IMR-90 (cell line): ENCODE results near the gene HS2ST1. TPM values are rescaled to one million over a fixed set of nuclear protein-coding genes. Genes with fewer than 3 reads are reported as not detected.
A peak's percentile ranks its signal among the peaks of the same experiment; 100 is the strongest.

Source experiments
- ATAC-seq: fragments of 200-7000 bp; cut with Tn5 transposase; 2 replicates; pipeline ENCODE4 v1.9.1; 2020; ENCODE audit warnings: low read depth, mild to moderate bottlenecking, moderate library complexity
- BruUV-seq: library from RNA; stranded (reverse); fragments of 400-500 nt; replicated peaks from 2 replicates; lab custom pipeline; 2021; lab: Mats Ljungman, UMichigan
- CTCF ChIA-PET: fragments of 300-600 bp; formaldehyde crosslinking; extraction: SDS; loops from one replicate; lab custom pipeline; 2021; ENCODE audit warnings: antibody characterized with exemption; lab: Yijun Ruan, JAX
- POLR2A ChIA-PET: fragments of 300-600 bp; sonication (Branson Sonifier 250); formaldehyde crosslinking; loops from one replicate; lab custom pipeline; 2022; ENCODE audit warnings: antibody characterized with exemption; ENCODE audit not compliant: unreplicated experiment; lab: Charles Lee
- DNase-seq: peaks from one replicate; pipeline ENCODE4 v3.0.0; 2013
- H2AFZ ChIP-seq: replicated peaks from 2 replicates; pipeline ENCODE3; 2013; ENCODE audit warnings: low read length, mild to moderate bottlenecking; ENCODE audit not compliant: poor library complexity
- H2AK5ac ChIP-seq: 2 replicates; pipeline ENCODE4 v1.6.1; 2013; ENCODE audit warnings: low read depth, low read length, inconsistent platforms
- H2AK9ac ChIP-seq: replicated peaks from 2 replicates; pipeline ENCODE3; 2013; ENCODE audit warnings: mild to moderate bottlenecking, low read depth, low read length, moderate library complexity; ENCODE audit not compliant: poor library complexity
- H2BK120ac ChIP-seq: 2 replicates; pipeline ENCODE4 v1.6.1; 2013; ENCODE audit warnings: low read depth, low read length, inconsistent platforms
- H2BK15ac ChIP-seq: 3 replicates; pipeline ENCODE4 v1.6.1; 2013; ENCODE audit warnings: low read depth, low read length, inconsistent platforms
- H2BK20ac ChIP-seq: 2 replicates; pipeline ENCODE4 v1.6.1; 2013; ENCODE audit warnings: low read depth, mild to moderate bottlenecking, inconsistent platforms, low read length, moderate library complexity
- H2BK5ac ChIP-seq: 2 replicates; pipeline ENCODE4 v1.6.1; 2013; ENCODE audit warnings: mild to moderate bottlenecking, low read depth, low read length, inconsistent platforms; ENCODE audit not compliant: poor library complexity, severe bottlenecking
- H3K14ac ChIP-seq: replicated peaks from 2 replicates; pipeline ENCODE4 v1.6.1; 2013; ENCODE audit warnings: low read depth, low read length, inconsistent platforms
- H3K18ac ChIP-seq: 2 replicates; pipeline ENCODE4 v1.6.1; 2013; ENCODE audit warnings: low read depth, low read length, control low read depth
- H3K23ac ChIP-seq: 2 replicates; pipeline ENCODE4 v1.6.1; 2013; ENCODE audit warnings: low read depth, low read length, inconsistent platforms
- H3K27ac ChIP-seq: 2 replicates; pipeline ENCODE4 v1.5.1; 2013; ENCODE audit warnings: mild to moderate bottlenecking, control low read depth, low read length; ENCODE audit not compliant: insufficient read depth
- H3K27me3 ChIP-seq: 2 replicates; pipeline ENCODE4 v1.6.1; 2013; ENCODE audit warnings: low read length; ENCODE audit not compliant: control insufficient read depth, insufficient read depth
- H3K36me3 ChIP-seq: 2 replicates; pipeline ENCODE4 v1.6.1; 2013; ENCODE audit warnings: low read length, mixed read lengths; ENCODE audit not compliant: control insufficient read depth, insufficient read depth
- H3K4ac ChIP-seq: 2 replicates; pipeline ENCODE4 v1.6.1; 2013; ENCODE audit warnings: low read depth, low read length, inconsistent platforms
- H3K4me1 ChIP-seq: 2 replicates; pipeline ENCODE4 v1.6.1; 2013; ENCODE audit warnings: low read length, mixed read lengths; ENCODE audit not compliant: control insufficient read depth, insufficient read depth
- H3K4me2 ChIP-seq: 2 replicates; pipeline ENCODE4 v1.6.1; 2013; ENCODE audit warnings: low read depth, mild to moderate bottlenecking, control low read depth, low read length, moderate library complexity
- H3K4me3 ChIP-seq: 2 replicates; pipeline ENCODE4 v1.5.1; 2013; ENCODE audit warnings: low read depth, mild to moderate bottlenecking, control low read depth, low read length, moderate library complexity; ENCODE audit not compliant: insufficient read depth
- H3K56ac ChIP-seq: 2 replicates; pipeline ENCODE4 v1.6.1; 2013; ENCODE audit warnings: low read length, inconsistent platforms; ENCODE audit not compliant: insufficient read depth; ENCODE audit errors: extremely low read depth
- H3K79me1 ChIP-seq, 2 experiments: 2 replicates each; pipeline ENCODE4 v1.6.1; 2013; ENCODE audit warnings: low read length in 2 of 2, inconsistent platforms in 1 of 2, low read depth in 1 of 2
- H3K9ac ChIP-seq: 2 replicates; pipeline ENCODE4 v1.6.1; 2013; ENCODE audit warnings: low read depth, low read length, control low read depth
- H3K9me1 ChIP-seq: 2 replicates; pipeline ENCODE4 v1.6.1; 2013; ENCODE audit warnings: low read length, inconsistent platforms; ENCODE audit not compliant: insufficient read depth
- H3K9me3 ChIP-seq: 2 replicates; pipeline ENCODE4 v1.6.1; 2013; ENCODE audit warnings: low read length; ENCODE audit not compliant: control insufficient read depth, insufficient read depth
- H4K20me1 ChIP-seq: 2 replicates; pipeline ENCODE4 v1.6.1; 2013; ENCODE audit warnings: low read length, inconsistent platforms; ENCODE audit not compliant: insufficient read depth
- H4K5ac ChIP-seq: 2 replicates; pipeline ENCODE4 v1.6.1; 2013; ENCODE audit warnings: mild to moderate bottlenecking, low read depth, low read length, control low read depth
- H4K8ac ChIP-seq, 2 experiments: 2 replicates each; pipeline ENCODE4 v1.6.1; 2013; ENCODE audit warnings: low read depth in 2 of 2, low read length in 2 of 2, control low read depth in 1 of 2, inconsistent platforms in 1 of 2
- H4K91ac ChIP-seq: 2 replicates; pipeline ENCODE4 v1.6.1; 2013; ENCODE audit warnings: low read depth, low read length, inconsistent platforms; ENCODE audit not compliant: insufficient read depth
- CEBPB ChIP-seq: IDR thresholded peaks from 2 replicates; pipeline ENCODE4 v1.6.1; 2012; ENCODE audit warnings: low read depth, low read length, improper control_type of control experiment
- CHD1 ChIP-seq: IDR thresholded peaks from 2 replicates; pipeline ENCODE4 v1.6.1; 2012; ENCODE audit warnings: low read depth, low read length, improper control_type of control experiment
- CTCF ChIP-seq: conservative IDR thresholded peaks from 2 replicates; pipeline ENCODE4 v1.5.1; 2012; ENCODE audit warnings: mild to moderate bottlenecking, low read depth, low read length, improper control_type of control experiment
- MAFK ChIP-seq: IDR thresholded peaks from 2 replicates; pipeline ENCODE4 v1.6.1; 2012; ENCODE audit warnings: low read depth, low read length, improper control_type of control experiment
- NFE2L2 ChIP-seq: fragments of 150-350 bp; IDR thresholded peaks from 2 replicates; pipeline ENCODE4 v1.6.1; 2016; ENCODE audit warnings: low read depth, mild to moderate bottlenecking, low read length
- USF2 ChIP-seq: fragments of 150-350 bp; IDR thresholded peaks from 2 replicates; pipeline ENCODE4 v1.6.1; 2017; ENCODE audit warnings: mild to moderate bottlenecking, antibody characterized with exemption, low read length, low read depth
- WGBS, 2 experiments: methylation state at CpG; one replicate each; pipeline versions ENCODE4 v1.1.5 to v1.1.7; 2013; ENCODE audit warnings: missing lambda C conversion rate in 2 of 2; ENCODE audit not compliant: insufficient read length in 1 of 2; ENCODE audit errors: extremely low coverage in 2 of 2; 5-methylcytosine and 5-hydroxymethylcytosine counted together
- dilution Hi-C: fragments of 300-500 bp; cut with HindIII; formaldehyde crosslinking; loops from one replicate; pipeline ENCODE4 v1.14.3; 2018; ENCODE audit warnings: low sequenced_read_pairs; ENCODE audit not compliant: unreplicated experiment
- in situ Hi-C: fragments of 300-500 bp; cut with MboI; formaldehyde crosslinking; loops from 3 replicates; pipeline ENCODE4 v1.14.3; 2019; ENCODE audit warnings: low sequenced_read_pairs, inconsistent platforms, mixed read lengths
- intact Hi-C: fragments of 100-400 bp; cut with micrococcal nuclease; formaldehyde crosslinking; loops from 2 replicates; pipeline ENCODE4 v1.10.0; 2022
- polyA plus RNA-seq, 3 experiments: library from polyadenylated mRNA; depleted of rRNA; stranded (reverse); fragments of >200 nt; gene quantifications; 2 replicates each; pipeline ENCODE4 v1.2.3, GENCODE V29; 2012; ENCODE audit warnings: low replicate concordance in 1 of 3
- total RNA-seq: library from RNA; depleted of rRNA; stranded (reverse); fragments of >200 nt; gene quantifications from 2 replicates; pipeline ENCODE4 v1.2.3, GENCODE V29; 2012

HS2ST1 gene
- total and polyA plus RNA-seq, 2 of the 4 experiments (the other 2 are of a cell fraction), result 7.8 to 13.1 TPM

GRCh38 chr1:86912281-86912900, 2.0 kb upstream of the HS2ST1 start:
- Histone ChIP-seq H4K8ac (no peak overlapping the region), H3K56ac (no peak overlapping the region), H3K79me1 (peaks cover 5 to 52% of the 10 kb centered on the region in 2 experiments), H4K91ac (no peak overlapping the region), H3K4me2 (peak overlapping the region; percentile 92), H2BK120ac (no peak overlapping the region), H3K27me3 (no peaks in the 10 kb centered on the region), H3K4me3 (peak overlapping the region; percentile 71; the same call in 1 of the 2 replicates), H3K27ac (no peak overlapping the region), H4K20me1 (peaks cover 55% of the 10 kb centered on the region), H4K5ac (no peak overlapping the region), H2AK9ac (no peak overlapping the region), H3K9me3 (no peaks in the 10 kb centered on the region), H3K4me1 (peaks cover 4% of the 10 kb centered on the region; the same call in 1 of the 2 replicates), H2AFZ (no peak overlapping the region), H2BK15ac (no peak overlapping the region), H3K4ac (no peak overlapping the region), H2BK5ac (no peak overlapping the region), H3K23ac (peak overlapping the region; percentile 19), H3K18ac (no peak overlapping the region), H2AK5ac (no peak overlapping the region), H2BK20ac (no peak overlapping the region), H3K9me1 (no peaks in the 10 kb centered on the region), H3K9ac (peak overlapping the region; percentile 4; the same call in 1 of the 2 replicates), H3K36me3 (no peaks in the 10 kb centered on the region; the same call in 1 of the 2 replicates), H3K14ac (0 out of 2 replicates have a peak overlapping the region, but pooled peaks have one; percentile 34)
- peak; percentile 12 for DNase-seq
- in situ Hi-C loops (no loop called here), dilution Hi-C loops (no loop called here), intact Hi-C loops (loop anchor here (5.0 kb wide), 2 partner anchors 40 to 165 kb away; no protein-coding TSS in a partner anchor)
- CTCF ChIA-PET, result no interaction called here
- TF ChIP-seq NFE2L2 (no peak), CTCF (no peak), CEBPB (no peak), CHD1 (0 out of 2 replicates have a peak, but pooled peaks have one; percentile 27), USF2 (no peak), MAFK (no peak)
- POLR2A ChIA-PET, result no interaction called here
- BruUV-seq, result no TSS peak
- WGBS, 2 experiments, result no CpG with 5 or more reads among the region's 6 CpGs
- no peak for ATAC-seq
